ENCODE data around the gene ZNF764. TPM values are rescaled to one million over a fixed set of nuclear protein-coding genes. Genes with fewer than 3 reads are reported as not detected.

Gene ZNF764
- total RNA-seq, 2 donors from 2014 or later: 8.3 to 23.7 TPM

DNA sequence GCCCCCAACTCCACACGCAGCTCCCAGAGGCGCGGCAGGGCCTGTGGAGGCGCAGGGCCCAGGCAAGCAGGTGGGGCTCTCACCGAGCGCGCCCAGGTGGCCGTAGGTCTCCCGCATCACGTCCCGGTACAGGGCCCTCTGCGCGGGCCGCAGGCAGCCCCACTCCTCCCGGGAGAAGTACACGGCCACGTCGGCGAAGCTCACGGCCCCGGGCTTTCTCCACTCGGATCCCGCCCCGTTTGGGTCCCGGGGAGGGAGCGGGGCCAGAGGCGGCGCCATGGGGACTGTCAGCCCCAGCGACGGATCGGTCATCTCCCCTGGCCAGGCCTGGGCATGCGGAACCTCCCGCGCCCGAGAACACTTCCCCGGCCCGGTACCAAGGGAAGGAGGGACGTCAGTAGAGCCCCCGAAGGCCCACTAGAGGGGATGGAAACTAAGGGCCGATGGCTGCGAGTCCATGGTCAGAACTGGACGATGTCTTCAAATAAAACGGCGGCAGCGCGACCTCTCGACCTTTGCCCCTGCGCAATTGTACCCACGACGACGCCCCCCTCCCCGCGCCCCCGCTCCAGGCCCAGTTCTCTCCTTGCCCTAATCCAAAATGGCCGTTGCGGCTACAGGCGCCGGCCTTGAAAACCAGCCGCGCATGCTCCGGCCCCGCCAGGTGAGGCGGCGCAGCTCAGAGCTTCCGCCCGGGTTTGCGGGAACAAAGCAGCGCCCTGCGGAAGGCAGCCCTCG, 23.6 kb downstream of the ZNF764 start, which contains the start of gene ZNF747:
Gene ZNF747, minus strand, starts transcription at position 491 of the 738 bp plus-strand sequence. Its CDS starts 179 bp downstream, at position 312.
- Histone ChIP-seq H3K27me3 (no peaks in the 10 kb centered on the region), H3K27ac (peak within 1 kb of the TSS; percentile 92 to 98 (median 96)), H3K4me3 (peak within 1 kb of the TSS; percentile 77 to 79), H3K36me3 (replicated peaks in 1 of 2; ENCODE audit: insufficient read depth in 1 of 2, low read depth in 2 of 2) (peaks cover 0 to 2% of the 10 kb centered on the region in 2 donors), H3K4me1 (peaks cover 39% of the 10 kb centered on the region), H3K9me3 (no peaks in the 10 kb centered on the region)
- ATAC-seq (peak; percentile 92), DNase-seq (peak; percentile 93 to 95 (median 94))
- intact Hi-C loops (cut with DNase I): no loop called here
- WGBS, 2 donors: 0 to 1% methylated on average over 11 to 70 of the region's 70 CpGs
- TF ChIP-seq POLR2A (IDR thresholded peaks at IDR 0.05): peak in 2 of 3 donors; percentile 59 to 84
- TF ChIP-seq, protein P1, sequence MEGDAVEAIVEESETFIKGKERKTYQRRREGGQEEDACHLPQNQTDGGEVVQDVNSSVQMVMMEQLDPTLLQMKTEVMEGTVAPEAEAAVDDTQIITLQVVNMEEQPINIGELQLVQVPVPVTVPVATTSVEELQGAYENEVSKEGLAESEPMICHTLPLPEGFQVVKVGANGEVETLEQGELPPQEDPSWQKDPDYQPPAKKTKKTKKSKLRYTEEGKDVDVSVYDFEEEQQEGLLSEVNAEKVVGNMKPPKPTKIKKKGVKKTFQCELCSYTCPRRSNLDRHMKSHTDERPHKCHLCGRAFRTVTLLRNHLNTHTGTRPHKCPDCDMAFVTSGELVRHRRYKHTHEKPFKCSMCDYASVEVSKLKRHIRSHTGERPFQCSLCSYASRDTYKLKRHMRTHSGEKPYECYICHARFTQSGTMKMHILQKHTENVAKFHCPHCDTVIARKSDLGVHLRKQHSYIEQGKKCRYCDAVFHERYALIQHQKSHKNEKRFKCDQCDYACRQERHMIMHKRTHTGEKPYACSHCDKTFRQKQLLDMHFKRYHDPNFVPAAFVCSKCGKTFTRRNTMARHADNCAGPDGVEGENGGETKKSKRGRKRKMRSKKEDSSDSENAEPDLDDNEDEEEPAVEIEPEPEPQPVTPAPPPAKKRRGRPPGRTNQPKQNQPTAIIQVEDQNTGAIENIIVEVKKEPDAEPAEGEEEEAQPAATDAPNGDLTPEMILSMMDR (IDR thresholded peaks at IDR 0.05): peak in 2 of 7 experiments; percentile 11 to 13

DNA sequence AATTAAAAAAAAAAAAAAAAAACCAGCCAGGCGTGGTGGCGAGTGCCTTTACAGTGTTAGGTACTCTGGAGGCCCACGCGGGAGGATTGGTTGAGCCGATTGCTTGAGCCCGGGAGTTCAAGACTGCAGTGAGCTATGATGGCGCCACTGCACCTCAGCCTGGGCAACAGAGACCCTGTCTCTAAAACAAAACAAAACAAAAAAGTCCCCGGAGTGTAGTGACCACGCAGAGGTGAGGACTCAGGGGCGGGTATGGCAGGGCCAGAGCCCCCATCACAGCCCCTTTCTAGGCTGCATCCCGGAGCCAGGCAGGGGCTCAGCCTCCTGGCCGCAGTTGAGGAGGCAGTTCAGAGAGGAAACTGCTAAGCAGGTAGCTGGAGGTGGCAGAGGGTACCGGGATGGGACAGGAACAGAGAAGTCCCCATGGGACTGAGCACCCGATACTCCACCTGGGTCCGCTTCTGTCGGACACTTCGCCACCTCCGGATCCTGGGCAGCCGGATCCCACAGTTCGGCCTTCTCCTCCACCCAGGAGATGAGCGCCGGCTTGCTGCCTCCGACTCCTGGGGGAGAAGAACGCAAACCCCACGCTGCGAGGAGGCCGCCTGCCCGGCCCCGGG, 24.3 kb downstream of the ZNF764 start:
- Histone ChIP-seq H3K27me3 (no peaks in the 10 kb centered on the region), H3K4me1 (peaks cover 33% of the 10 kb centered on the region), H3K27ac (peak overlapping the region; percentile 92 to 98 (median 96)), H3K4me3 (peak overlapping the region; percentile 77 to 79), H3K9me3 (no peaks in the 10 kb centered on the region), H3K36me3 (replicated peaks in 1 of 2; ENCODE audit: insufficient read depth in 1 of 2, low read depth in 2 of 2) (peaks cover 0 to 2% of the 10 kb centered on the region in 2 donors)
- TF ChIP-seq, protein P1 (IDR thresholded peaks at IDR 0.05): no peak
- TF ChIP-seq POLR2A (IDR thresholded peaks at IDR 0.05): no peak
- intact Hi-C loops (cut with DNase I): no loop called here
- WGBS, 2 donors: 7 to 11% methylated on average over 10 to 29 of the region's 29 CpGs
- DNase-seq (no peak), ATAC-seq (peak; percentile 3)

DNA sequence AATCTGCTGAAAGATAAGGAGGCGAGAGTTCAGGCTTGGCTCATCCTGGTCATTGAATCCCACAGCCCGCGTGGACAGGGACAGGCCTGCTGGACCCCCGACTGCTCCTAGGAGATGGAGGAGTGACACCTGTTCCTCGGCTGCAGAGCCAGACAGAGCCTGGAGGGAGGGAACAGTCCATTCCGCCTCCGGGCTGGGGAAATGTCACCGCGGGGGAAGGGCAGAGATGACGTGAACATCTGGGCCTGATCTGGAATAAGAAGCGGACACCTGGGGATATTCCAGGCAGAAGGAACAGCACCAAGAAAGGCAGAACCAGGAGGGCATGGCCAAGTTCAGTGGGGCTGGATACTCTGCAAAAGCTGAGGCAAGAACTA, 25.0 kb downstream of the ZNF764 start:
- peaks cover 0 to 2% of the 10 kb centered on the region in 2 donors for H3K36me3 ChIP-seq (replicated peaks in 1 of 2; ENCODE audit: insufficient read depth in 1 of 2, low read depth in 2 of 2)
- DNase-seq: peak in 3 of 4 donors; percentile 32 to 37 (median 32)
- WGBS, 2 donors: 54 to 61% methylated on average over 10 to 11 of the region's 11 CpGs
- no peaks in the 10 kb centered on the region for H3K9me3 ChIP-seq
- ATAC-seq: no peak
- H3K4me3 ChIP-seq: no peak overlapping the region
- no peaks in the 10 kb centered on the region for H3K27me3 ChIP-seq
- intact Hi-C loops (cut with DNase I): no loop called here
- H3K27ac ChIP-seq: peak overlapping the region in 2 of 4 donors; percentile 97 to 98
- TF ChIP-seq POLR2A (IDR thresholded peaks at IDR 0.05): peak in 1 of 3 donors; percentile 11
- TF ChIP-seq, protein P1 (IDR thresholded peaks at IDR 0.05): no peak
- H3K4me1 ChIP-seq: peaks cover 39% of the 10 kb centered on the region

DNA sequence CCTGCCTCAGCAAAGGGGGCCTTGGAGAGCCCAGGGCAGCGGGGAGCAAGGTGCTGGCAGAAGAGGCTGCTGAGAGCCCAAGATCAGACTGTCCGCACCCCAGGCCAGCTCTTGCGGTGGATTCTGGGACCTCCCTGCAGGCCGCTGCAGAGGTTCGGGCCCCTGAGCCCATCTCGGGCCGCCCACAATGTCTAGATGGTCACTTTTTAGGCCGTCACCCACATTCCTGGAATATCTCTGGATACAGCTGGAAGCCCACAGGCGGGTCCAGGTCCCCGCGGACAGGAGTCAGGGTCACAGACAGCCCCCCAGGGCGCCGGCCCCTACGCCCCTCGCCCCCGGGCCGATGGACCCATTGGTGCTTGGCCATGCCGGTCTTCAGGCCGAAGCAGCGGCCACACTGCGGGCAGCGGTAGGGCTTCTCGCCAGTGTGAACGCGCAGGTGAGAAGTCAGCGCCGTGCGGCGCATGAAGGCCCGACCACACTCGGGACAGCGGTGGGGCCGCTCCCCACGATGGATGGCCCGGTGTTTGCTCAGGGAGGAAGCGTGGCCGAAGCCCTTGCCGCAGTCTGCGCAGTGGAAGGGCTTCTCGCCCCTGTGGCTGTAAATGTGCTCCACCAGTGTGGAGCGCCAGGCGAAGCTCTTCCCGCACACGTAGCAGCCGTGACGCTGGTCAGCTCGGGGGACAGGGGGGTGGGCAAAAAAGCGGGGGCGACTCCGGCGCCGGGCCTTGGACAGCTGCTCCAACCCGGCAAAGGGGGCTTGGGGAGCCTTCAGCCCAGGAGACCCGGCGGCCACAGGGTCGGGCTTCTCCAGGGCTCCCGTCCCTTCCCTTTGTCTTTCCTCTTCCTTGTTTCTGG, 25.7 kb downstream of the ZNF764 start:
- H3K27me3 ChIP-seq: no peaks in the 10 kb centered on the region
- H3K4me1 ChIP-seq: peaks cover 45% of the 10 kb centered on the region
- no peak for DNase-seq
- no peak for TF ChIP-seq POLR2A (IDR thresholded peaks at IDR 0.05)
- TF ChIP-seq, protein P1 (IDR thresholded peaks at IDR 0.05): no peak
- intact Hi-C loops (cut with DNase I): no loop called here
- H3K4me3 ChIP-seq: no peak overlapping the region
- ATAC-seq: no peak
- WGBS, 2 donors: 93 to 100% methylated on average over 2 to 38 of the region's 57 CpGs
- peak overlapping the region in 1 of 4 donors; percentile 97 for H3K27ac ChIP-seq
- no peaks in the 10 kb centered on the region for H3K9me3 ChIP-seq
- H3K36me3 ChIP-seq (replicated peaks in 1 of 2; ENCODE audit: insufficient read depth in 1 of 2, low read depth in 2 of 2): peaks cover 0 to 2% of the 10 kb centered on the region in 2 donors
